Measurements from ENCODE around the gene FLCN.

- no peak for TF ChIP-seq GATA3 (IDR thresholded peaks at IDR 0.05; ENCODE audit: low read depth, low read length)
- no peak for TF ChIP-seq GATA2 (IDR thresholded peaks at IDR 0.05; ENCODE audit: low read depth, low read length)
Observed at GRCh38 chr17:17258011-17258410, 21.0 kb upstream of the FLCN start.
